Stimulated activated CD4-positive, alpha-beta T cell treated with anti-CD3 and anti-CD28 coated beads, Interleukin-4, amount 100 ng/mL, for 4 hours (primary cell): ENCODE measurements around the gene MTMR3.
A peak's percentile ranks its signal among the peaks of the same experiment; 100 is the strongest.

Experiments
- DNase-seq, 2 experiments: peaks; one replicate each; pipeline ENCODE4 v3.0.0-alpha.2; 2020

MTMR3 gene

DNA sequence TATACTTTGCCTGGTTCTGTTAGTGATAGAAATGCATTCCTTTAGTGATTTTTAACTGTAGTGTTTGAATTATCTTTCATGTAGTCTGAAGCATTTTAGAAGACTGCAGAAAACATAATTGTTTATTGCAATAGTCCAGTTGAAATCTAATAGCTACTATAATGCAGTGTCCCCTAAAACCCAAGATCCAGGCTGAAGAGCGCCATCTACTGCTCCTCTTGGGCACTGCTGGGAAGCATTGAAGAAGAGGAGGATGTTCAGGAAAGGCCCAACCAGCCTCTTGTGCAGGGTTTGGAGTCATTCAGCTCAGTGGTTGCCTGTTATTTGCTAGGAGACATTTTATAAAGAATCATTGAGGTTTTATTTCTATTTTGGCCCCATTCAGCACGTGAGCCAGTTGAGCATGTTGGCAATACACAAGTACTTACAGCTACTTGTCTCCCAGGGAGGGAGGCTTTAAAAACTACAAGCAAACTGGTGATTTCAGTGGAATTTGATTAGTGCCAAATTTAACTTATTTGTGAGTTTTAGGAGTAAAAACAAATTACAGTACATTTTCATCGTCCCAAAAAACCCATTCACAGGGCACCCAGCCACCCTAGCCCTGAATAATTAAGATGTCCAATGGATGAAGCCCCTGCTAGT is 122.4 kb downstream of the MTMR3 start:
- peak; percentile 48 to 56 for DNase-seq

DNA sequence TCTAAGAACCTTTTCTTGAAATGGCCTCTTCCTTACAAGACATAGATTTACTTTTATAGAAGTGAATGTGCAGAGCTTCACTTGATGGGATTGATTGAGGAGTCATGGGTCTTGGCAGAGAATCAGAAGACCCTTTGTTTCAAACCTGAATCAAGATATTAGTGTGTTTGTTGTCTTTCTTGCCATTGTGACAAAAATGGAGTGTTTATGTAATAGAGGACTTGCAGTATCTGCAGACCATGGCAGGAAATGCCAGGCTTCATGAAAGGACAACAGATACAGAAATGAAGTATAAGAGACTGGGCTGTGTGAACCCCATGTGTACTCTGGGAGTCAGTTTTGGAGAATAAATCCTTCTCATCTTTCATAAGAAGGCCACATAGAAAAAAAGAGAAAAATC is 124.4 kb downstream of the MTMR3 start:
- no peak for DNase-seq

DNA sequence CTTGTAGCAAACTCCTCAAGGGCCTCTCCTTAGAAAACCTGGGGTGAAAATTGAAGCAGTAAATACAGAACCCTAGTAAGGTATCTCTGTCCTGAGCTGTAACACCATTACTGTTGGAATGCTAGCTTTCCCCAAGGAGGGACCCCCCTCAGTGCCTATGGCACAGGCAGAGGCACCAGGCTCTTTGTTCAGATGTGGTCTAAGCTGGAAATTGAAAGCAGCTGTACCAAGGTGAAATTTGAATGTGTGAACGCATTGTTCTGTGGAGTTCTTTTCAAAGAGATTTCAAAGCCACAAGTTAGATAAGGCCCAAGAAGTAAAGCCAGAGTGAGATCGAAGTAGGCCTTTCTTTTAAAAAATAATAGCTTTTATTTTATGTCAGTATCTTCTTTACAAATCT is 125.4 kb downstream of the MTMR3 start:
- DNase-seq = no peak

DNA sequence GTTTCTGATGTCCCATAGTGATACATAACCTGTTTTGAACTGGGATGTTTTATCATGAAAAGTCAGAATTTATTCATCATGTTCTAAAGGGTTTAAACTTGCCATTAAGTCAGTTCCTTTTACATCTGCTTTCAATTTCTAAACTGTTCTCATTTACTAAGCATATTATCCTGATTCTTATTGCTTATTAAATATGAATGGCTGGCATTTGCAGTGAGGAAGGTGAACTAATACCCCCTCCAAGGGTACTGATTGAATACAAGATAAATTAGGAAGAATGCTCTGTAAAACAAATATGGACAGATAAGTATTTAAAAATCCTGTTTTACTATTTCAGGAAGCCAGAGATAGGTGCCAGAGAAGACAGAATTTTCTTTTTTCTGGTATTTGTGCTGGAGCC is 126.5 kb downstream of the MTMR3 start:
- no peak for DNase-seq

DNA sequence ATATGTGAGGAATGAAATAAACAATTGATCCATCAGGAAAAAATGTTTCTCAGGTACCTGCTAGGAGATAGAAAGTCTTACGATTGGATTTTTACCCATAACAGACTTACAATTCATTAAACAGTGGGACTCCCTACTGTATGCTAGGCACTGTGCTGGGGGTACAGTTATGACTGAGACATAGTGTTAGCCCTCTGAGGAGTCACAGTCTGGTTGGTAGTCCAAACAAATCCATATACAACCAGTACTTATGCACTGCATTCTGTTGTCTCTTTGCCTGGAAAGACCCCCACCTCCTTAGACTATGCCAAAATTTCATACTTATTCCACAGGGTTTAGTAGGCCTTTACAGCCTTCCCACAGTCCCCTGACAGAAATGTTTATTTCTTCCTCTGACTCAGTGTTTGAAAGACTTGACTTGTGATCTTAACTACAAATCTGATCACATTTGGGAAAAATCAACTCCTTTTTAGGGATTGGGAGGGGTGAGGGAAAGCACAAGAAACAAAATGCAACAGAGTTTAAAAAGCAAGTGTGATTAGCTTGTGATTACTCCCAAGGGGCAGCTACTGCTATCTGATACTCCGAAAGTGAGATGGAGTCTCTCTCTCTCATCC is 127.9 kb downstream of the MTMR3 start:
- no peak for DNase-seq

DNA sequence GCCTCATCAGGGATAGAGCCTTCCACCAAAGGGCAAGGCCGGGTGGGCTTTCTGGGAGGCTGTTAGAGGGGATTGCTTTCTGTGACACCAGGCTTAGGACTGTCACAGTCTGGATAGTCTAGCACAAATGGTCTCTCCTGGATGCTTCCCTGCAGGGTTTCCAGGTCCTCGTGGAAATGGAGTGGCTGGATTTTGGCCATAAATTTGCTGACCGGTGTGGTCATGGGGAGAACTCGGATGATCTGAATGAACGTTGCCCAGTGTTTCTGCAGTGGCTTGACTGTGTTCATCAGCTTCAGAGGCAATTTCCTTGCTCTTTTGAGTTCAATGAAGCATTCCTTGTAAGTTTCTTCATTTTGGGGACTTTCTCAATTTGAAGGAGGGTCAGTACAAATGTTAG is 130.2 kb downstream of the MTMR3 start:
- no peak for DNase-seq

DNA sequence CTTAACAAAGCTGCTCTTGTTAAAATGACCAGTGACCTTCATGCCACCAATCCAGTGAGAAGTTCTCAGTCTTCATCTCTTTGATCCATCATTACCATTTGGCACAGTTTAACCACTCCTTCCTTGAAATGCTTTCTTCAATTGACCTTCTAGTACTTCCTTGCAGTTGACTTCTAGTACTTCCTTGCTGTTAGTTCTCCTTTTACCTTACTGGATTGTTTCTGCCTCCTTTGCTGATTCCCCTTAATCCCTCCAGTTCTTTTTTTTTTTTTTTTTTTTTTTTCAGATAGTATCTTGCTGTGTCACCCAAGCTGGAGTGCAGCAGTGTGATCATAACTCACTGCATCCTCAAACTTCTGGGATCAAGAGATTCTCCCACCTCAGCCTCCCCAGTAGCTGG is 131.3 kb downstream of the MTMR3 start:
- DNase-seq = no peak

DNA sequence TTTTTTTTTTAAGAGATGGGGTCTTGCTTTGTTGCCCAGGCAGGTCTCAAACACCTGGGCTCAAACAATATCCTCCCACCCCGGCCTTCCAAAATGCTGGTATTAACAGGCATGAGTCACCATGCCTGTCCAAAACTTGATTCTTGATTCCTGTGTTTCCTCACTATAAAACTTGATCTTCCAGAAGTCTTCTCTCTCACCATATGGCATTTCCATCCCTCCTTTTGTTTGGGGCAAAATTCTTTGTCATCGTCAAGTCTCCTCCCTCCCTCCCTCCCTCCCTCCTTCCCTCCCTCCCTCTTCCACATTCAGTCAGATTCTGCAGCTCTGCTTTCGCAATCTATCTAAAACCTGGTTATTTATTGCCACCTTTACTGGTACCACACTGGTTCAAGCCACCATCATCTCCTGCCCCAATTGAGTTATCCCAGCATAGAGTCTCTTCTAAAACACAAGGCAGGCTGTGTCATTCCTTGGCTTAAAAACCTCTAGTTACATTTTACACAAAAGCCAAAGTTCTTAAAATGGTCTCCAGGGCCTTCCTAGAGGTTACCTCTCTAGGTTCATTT is 132.3 kb downstream of the MTMR3 start:
- no peak for DNase-seq

DNA sequence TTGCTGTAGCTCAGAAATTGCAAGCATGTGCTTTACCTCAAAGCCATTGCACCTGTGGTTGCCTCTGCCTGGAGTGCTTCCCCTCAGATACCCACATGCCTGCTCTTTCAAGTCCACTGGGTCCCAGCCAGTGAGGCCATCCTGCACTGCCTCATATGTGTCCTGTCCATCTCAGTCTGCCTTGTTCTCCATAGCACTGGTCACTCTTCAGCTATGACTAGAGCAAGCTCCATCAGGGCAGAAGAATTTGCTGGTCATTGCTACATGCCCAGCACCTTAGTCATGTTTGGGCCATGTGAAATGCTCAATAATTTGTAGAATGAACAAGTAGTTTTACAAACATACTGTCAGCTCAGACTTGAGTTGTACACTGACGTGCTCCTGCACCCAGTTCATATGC is 132.9 kb downstream of the MTMR3 start:
- no peak for DNase-seq

DNA sequence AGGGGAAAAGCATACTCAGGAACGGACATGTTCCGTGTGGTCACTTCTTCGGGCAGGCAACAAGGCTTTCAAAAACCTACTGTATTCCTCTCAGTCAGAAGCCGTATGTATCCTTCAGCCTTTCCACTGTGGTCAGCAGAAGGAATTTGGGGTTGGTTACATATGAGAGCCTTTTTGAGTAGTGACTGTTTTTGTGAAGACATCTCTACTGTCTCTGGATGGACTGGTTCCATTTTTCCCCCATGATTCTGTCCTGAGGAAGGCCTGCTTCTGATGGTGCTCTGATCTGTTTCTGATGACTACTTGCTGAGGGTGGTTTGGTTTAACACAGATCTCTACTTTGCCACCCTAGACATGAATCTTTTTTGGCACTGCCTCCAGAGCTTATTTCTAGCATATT is 133.6 kb downstream of the MTMR3 start:
- DNase-seq = no peak

DNA sequence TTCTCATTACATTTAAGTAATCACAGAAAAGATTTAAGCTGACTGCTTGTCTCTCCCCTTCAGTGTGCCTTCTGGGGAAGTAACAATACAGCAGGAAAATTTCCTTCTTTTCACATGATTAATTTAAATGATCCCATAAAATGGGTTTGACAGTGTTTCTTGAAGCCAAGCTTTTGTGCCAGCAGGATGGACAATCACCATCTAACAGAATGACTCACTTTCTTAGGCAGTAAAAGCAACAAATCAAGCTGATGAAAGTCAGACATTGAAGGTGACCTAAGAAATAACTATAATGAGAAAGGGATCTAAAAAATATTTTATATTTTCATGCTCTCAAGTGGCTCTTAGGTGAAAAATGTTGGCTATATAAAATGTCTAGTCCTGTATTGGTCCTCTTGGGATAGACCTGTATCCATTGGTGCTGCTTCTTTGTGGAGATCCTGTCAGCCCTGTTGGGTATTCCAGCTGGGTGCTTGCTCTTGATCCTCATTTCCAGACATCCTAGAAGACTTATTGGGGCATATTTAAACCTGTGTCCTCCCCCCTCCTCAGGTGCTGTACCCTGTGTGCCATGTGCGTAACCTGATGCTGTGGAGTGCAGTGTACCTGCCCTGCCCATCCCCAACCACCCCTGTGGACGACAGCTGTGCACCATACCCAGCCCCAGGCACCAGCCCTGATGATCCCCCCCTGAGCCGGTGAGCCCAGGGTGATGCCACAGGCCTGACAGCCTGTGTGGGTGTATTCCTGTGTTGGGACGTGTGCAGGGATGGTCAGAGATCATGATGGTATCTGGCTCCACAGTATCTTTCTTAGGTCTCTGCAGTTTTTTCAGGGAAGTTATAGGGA is 134.6 kb downstream of the MTMR3 start:
- DNase-seq = no peak

DNA sequence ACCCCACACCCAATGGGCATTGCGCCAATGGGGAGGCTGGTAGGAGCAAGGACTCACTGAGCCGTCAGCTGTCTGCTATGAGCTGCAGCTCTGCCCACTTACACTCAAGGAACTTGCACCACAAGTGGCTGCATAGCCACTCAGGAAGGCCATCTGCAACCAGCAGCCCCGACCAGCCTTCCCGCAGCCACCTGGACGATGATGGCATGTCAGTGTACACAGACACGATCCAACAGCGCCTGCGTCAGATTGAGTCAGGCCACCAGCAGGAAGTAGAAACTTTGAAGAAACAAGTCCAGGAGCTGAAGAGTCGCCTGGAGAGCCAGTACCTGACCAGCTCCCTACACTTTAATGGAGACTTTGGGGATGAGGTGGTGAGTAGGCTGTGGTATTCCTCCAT is 137.5 kb downstream of the MTMR3 start:
- no peak for DNase-seq

DNA sequence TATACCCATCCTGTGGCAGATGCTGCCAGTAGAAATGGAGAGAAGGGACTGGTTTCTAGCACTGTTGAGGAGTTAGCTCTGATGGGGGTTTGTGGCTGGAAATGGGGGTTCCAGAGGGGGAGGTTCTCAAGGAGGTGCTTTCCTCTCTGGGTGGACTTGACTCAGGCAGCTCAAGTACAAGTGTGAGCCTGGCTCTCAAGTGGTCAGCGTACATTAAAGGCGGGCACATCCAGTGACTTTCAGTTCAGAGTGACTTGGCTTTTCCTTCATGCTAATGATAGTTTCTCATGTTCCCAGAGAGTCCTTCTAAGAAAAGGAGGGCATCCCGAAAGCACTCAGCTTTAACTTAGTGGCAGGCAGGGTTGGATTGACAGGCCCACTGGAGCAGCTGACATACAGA is 138.4 kb downstream of the MTMR3 start:
- DNase-seq = no peak

DNA sequence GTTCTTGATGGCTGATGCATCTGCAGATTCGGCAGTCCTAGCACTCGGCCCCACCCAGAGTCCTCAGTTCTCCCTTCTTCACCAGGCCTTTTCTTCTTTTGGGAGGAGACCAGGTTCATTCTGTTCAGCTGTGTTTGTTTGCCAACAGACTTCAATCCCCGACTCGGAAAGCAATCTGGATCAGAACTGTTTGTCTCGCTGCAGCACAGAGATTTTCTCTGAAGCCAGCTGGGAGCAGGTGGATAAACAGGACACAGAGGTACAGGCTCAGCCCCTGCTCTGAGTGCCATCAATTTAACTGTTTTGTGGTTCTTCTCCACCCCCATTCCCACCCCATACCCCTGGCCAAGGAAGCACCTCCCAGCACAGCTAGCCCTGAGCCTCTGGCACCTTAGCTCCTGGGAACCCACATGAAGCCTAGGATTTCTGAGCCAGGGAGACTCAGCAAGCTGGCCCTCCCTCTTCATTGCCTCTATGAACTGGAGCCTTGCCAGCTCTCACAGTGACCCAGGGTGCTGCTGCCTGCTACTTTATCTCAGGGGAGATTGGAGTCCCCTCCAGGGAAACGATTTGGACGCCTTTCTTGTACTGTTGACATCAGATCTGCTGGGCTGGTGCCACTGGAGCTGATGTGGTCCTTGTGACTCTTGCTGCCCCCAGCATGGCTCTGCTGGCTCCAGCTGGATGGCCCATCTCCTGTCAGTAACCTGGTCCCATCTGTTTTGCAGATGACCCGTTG is 139.1 kb downstream of the MTMR3 start:
- no peak for DNase-seq

DNA sequence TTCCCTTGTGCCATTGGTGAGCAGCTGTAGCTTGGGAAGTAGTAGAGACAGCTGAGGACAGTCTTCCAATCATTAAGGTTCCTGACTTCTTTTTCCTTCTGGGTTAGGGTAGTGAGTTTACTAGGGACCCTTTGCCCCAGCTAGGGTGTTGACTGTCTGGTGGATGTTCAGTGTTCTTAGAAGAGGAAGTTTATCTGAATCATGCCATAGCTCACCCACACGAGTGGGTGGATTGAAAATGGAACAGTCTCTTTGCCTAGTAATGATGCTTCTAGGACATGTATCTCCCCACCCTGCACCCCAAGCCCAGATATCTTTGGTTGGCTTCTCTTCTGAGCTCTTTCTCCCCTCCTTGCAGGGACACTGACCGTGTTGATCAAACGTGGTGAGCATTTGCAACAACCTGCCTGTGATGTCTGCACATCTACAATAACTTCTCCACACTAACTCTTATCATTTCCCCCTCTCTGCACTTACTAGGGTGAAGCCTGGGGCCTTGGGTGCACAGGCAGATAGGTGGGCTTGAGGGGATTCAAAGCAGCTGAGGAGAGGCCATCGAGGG is 140.2 kb downstream of the MTMR3 start:
- DNase-seq = no peak

DNA sequence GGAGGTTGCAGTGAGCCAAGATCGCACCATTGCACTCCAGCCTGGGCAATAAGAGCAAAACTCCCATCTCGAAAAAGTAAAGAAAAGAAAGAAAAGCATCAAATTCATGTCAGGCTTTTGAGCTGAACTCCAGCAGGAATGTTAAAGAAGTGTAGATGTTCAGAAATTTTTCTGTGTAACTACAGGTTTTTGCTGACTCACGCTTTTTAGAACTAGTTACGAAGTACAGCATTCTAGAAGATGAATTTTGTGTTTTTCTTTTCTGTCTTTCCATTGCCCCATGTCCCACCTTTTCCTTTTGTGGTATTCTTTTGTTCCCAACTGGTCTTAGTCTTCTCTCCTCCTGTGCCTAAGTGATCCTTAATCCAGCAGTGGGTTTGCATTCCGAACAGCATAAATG is 141.3 kb downstream of the MTMR3 start:
- DNase-seq = no peak

DNA sequence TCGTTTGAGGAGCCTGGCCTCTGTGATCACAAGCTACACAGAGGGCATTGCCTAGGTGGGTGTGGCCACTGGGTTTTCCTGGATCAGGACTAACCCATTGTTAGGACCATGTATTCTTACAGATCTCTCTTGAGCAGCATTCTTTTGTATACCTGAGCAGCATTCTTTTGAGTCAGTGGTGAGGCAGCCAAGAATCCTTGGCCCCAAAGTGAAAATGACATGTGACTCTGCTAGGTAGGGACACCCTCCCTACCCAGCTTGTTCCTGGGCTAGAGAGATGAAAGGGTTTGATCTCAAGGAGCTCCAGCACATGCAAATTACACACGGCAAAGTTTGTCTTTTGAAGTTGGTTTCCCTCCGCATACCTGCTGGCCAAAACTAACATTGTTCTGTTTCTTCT is 142.2 kb downstream of the MTMR3 start:
- DNase-seq = no peak

DNA sequence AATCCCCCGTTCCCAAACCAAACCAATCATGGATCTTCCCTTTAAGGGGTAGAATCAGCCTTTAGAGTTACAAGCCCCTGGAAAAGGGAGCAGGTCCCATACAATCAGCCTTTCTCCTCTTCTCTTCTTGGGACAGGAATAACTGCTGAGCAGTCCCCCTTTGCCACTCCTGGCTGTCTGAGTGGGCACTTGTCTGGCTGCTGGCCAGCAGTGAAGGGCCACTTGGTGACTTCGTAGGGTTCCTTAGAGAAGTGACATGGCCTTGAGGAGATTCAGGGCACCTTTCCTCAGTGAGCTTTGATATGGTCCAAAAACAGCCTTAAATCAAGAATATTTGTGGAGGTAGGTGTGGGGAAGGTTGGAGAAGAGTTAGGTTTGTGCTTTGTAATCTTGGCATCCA is 143.8 kb downstream of the MTMR3 start:
- DNase-seq = no peak

DNA sequence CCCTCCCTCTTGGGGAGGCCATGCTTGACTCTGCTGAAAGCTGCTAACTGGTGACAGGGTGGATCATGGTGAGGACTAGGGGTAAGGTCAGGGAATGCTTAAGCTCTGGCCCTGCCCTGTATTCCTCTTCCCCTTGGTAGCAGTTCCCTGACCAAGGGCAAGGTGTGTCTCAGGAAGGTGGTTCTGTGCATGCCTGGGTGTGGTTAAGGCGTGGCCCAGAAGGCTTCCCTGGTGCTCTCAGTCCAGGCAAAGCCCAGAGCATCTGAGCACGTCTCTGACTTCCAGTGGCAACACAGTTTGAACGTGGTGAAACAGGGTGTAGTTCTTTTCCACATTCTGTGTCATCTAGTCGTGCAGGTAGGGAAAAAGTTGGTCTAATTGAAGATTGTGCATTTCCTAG is 144.2 kb downstream of the MTMR3 start:
- DNase-seq = no peak

DNA sequence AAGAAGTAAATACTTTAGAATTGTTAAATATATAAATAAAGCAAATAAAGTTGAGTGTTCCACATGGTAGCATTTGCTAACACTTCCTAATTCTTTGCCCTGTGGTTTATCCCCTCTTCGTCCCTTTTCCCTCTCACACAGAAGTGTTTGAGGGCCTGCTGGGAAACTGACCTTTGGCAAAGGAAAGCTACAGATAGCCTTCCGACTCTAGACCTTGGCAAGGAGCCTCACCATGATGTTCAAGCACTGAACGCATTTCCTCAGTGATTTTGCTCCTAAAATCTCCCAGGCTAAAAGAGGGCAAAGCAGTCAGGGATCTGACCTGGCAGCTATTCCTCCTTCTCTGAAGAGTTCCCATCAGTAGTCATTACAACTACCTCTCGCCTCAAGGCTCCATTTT is 144.8 kb downstream of the MTMR3 start:
- no peak for DNase-seq

DNA sequence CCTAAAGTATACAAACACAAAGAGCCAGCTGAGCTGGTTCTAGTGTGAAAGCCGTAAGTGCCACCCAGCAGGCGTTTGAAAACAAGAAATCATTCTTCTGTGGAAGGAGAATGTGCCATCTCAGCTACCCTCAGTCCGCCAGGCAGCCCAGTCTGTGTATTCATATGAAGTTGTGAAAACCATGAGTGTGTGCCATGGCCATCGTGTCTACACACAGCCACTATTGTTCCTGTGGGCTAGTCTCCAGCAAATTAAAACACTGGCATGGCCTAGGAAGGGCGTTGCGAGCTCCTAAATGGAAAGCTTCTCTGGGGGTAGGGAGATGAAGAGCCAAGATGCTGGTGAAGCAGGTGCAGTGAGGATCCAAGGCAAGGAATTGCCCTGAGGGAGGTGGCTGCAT is 145.8 kb downstream of the MTMR3 start:
- no peak for DNase-seq

DNA sequence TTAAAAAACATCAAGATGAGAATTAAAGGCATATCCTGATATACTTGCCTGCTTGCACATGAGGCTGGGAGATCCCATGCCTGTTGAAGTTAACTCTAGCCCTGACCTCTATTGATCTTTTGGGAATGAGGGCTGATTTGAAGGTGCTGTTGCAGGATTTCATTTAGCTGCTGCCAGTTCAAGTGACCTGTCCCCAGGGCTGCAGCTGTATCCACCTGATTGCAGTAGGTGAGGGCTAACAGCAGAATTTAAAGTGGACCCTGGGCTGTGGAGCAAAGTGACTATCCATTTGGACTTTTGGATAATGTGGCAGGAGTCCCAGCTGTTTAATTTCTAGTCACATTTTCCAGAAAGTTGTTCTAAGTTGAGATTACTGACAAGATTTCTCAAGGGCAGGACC is 146.5 kb downstream of the MTMR3 start:
- DNase-seq = no peak

DNA sequence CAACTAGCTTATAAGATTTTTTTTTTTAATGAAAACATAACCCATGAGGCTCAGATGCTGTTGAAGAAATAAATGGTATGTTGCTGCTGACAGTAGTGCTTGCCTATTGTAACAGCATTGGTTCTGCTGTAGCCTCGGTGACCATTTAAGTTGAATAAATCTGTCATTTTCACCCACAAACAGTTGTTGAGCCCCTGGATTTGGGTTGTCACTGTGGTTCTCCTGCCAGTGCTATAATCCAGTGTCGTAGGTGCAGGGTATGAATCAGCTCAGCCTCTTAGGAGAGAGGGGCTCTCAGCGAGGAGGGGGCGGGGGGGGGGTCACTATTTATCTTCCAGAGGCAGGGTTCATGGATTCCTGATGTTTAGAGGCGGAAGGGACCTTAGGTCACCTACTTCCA is 147.4 kb downstream of the MTMR3 start:
- no peak for DNase-seq
